Measurements from ENCODE around the gene THAP7.
"Not testable (repeated sequence)": the region's sequence is repeated elsewhere in the genome, so short reads cannot be mapped to it uniquely, and the experiment has no call there.

Gene THAP7, protein sequence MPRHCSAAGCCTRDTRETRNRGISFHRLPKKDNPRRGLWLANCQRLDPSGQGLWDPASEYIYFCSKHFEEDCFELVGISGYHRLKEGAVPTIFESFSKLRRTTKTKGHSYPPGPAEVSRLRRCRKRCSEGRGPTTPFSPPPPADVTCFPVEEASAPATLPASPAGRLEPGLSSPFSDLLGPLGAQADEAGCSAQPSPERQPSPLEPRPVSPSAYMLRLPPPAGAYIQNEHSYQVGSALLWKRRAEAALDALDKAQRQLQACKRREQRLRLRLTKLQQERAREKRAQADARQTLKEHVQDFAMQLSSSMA

DNA sequence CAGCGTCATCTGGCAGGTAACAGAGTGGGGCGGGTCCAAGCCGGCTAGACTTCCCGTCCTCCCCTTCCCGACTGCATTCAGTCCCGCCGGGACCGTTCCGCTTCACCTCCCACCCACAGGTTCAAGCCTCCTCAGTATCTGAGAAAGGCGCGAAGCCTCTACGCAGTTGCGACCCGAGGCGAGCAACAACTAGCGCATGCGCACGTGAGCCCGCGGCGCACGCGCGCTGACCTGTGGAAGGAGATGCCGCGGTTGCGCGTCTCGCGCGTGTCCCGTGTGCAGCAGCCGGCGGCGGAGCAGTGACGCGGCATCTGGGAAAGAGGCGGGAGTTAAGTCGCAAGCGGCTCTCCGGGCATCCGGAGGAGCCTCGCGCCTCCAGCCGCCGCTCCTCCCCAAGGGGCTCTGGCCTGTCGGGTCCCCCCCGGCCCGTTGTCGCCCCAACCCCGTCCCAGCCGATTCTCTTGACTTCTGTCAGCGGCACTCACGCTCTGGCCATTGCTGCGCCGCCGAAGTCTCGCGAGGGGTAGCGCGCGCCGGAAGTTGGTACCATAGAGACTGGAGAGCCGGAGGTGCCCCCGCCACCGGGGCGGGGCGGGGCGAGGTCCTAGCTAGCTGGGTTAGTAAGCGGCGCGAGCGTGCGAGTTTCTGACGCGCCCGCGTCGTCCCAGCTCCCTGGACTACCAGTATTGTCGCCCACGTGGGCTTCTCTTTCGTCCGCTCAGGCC is at the start of gene THAP7:
TSS of gene THAP7 (minus strand) at position 518 of the 725 bp plus-strand sequence. CDS start at position 311, 207 bp downstream.
- peak; percentile 97 for DNase-seq

DNA sequence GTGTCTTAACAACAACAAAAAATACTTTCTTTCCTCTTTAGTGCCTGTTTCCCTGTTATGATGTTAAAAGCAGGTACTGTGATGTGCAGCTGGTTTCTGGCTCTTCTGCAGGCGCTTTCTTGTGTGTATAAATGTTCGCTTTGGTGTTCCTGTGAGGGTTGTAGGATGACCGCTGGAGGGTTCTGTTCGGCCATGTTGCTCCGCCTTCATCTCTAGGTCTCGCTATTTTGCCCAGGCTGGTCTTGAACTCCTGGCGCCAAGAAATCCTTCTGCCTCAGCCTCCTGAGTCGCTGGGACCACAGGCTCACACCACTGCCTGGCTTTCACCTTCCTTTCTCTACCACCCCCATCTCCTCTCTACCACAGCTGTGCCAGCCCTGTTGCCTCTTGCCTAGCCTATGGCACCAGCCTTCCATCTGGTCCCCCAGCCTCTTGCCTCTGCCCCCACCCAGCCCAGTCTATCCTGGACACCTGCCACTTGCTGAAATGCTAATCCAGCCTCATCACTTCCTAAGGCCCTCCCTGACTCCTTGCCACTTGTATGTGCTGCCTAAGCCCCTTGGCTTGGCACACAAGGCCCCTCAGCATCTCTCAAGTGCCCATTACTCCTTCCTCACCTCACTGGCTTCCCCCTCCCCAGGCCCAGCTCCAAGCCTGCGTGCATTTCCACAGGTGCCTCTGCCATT is 49.4 kb upstream of the THAP7 start:
- no peak for DNase-seq

DNA sequence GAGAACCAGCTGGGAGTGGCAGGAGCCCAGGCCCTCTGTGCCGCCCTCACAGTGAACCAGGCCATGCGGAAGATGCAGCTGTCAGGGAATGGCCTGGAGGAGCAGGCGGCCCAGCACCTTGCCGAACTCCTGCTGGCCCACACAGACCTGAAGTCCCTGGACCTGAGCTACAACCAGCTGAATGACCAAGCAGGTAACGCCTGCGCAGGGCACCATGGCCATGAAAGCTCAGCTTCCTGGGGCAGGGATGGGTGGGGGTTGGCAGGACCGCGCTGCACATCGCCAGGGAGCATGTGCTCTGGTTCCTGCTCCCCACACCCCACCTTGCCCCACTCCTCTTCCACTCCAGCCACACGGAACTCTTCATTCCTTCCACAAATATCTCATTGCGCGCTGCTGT is 47.0 kb upstream of the THAP7 start:
- not testable (repeated sequence) for DNase-seq

DNA sequence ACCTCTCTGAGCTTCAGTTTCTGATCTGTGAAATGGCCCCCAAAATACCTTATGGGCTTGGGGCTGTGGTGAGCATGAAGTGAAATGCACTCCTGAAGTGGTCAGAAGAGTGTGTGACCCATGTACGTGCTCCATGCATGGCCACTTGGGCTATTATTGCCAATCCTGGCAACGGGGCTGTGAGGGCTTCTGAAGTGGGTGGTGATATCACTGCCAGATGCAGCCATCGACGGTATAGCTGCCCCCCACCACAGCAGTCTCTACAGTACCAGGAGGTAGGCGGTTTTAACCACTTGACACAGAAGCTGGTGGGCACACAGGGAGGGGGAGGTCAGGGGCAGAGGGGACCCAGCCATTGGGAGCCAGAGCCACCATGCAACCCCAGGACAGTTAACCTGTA is 46.5 kb upstream of the THAP7 start:
- DNase-seq = not testable (repeated sequence)

DNA sequence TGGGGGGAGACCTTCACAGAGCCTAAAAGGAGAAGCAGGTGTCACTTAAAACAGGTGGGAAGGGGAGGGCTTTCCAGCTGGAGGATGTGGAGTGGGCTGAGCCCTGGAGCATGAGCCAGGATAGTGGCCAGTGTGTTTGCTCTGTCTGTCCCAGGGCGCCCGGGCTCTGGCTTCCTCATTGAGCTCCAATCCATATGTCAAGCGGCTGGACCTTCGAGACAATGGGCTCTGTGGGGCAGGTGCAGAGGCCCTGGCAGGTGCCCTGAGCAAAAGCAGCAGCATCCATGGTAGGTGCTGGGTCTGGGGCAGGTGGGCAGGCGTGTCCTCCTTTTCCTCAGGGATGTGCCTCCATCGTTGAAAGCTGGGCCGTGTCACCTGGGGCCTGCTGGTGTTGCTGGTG is 45.8 kb upstream of the THAP7 start:
- DNase-seq = no peak

DNA sequence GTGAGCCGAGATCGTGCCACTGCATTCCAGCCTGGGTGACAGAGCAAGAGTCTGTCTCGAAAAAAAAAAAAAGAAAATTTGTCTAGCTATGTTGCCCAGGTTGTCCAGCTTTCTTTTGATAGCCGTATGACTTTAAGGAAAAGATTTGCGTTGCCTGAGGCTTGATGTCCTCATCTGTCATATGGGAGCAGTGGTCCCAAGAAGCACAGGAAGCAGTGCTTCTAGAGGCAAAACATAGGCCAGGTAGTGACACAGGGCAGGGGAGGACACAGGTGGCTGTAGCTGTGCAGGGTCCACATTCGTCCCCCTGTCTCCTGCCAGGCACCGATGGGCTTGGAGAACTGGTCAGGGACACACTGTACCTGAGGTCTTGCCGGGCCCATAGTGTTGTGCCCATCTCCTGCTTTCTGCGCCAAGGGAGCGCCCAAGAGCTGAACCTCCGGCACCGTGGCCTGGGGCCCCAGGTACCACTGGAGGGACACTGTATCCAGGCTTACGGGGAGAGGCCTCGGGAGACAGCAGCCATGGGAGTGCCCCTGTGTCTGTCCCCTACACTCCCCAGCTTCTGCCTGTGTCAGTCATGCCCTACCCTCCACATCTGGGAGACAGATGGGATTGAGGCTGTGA is 45.2 kb upstream of the THAP7 start:
- no peak for DNase-seq

DNA sequence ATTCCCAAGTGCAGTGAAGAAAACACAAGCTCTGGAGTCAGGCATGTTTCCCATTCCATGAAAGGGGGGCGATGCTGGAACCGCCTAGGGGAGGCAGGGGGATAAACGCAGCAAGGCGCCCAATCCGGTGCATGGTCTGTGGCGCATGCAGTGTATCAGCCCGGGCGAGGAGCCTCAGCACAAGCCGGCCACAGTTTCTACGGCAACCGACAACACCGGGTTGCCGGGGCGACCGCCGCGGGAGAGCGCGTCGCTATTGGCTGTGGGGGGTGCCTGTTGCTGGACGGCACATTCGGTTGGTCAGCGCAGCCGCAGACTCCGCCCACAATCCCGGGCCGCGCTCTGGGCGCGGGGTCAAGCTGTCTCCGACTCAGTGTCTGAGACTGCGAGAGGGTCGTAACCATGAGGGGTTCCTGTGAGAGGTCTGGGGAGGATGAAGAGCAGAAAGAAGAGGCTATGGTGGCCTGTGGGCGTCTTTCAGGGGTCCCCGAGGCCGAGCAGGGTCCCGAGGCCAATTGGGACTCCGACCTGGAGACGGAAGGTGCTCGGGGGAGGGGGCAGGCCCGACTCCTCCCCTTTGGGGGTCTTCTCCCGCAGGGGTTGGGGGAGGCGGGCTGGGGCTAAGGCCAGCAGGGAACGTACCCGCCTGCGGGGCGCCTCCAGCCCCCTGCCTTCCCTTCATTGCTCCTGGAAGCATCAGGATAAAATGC is 43.8 kb upstream of the THAP7 start, which contains the start of gene LRRC74B:
TSS of gene LRRC74B (plus strand) at position 362 of the 710 bp plus-strand sequence. CDS start at position 403, 41 bp downstream.
- peak; percentile 72 for DNase-seq

DNA sequence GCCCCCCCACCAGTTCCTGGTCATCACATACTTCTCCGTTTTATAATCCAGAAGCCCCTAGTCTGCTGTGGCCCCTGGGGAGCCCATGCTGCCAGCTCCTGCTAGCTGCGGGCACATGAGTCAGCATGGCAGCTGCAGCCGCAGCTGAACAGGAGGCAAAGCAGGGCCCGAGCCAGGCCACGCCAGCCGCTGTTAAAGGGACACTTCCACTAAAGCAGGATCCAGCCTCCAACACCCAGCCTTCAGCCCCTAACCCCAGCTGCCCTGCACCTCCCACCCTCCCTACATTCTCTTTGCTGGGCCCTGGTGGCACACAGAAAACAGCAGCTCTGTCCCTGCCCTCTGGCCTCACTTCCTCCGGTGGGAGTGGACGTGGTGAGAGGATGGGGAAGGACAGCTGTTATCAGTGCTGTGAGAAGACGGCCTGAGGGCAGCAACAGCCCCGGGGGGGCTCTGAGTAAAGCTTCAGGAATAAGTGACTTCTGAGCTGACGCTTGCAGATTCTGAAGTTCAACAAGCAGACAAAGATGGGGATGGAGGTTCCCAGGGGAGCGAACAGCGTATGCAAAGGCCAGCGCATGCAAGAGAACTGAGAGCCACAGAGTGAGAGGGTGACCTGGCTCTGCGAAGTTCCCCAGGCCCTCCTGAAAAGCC is 43.1 kb upstream of the THAP7 start:
- DNase-seq = no peak

DNA sequence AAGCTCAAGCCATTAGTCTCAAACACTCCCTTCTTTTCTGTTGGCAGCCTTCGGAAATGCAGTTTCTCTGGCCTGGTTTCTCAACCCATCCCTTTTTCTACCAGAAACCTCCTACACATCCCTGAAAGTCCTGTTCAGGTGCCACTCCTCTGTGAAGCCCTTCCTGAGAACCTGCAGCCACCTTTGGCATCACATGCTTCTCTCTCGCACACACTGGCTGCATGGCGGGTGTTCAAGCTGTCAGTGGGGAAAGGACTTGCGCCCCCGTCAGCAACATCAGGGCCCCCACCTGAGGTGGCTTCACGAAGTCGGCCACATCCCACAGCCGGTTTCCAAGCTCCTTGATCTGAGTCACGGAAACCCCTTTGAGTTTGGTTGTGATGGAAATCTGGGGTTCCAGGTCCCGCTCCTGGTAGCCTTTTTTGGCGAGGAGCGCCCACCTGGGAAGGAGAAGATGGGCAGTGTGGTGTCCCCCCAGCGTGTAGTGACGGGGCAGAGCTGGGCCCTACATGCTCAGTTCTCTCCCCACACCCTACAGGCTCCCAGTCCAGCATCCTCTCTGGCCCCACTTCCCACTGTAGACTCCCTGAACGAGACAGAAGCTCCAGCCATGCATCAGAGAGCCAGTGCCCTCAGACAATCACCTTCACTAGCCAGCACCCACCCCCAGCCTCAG is 42.1 kb upstream of the THAP7 start:
- DNase-seq = no peak

DNA sequence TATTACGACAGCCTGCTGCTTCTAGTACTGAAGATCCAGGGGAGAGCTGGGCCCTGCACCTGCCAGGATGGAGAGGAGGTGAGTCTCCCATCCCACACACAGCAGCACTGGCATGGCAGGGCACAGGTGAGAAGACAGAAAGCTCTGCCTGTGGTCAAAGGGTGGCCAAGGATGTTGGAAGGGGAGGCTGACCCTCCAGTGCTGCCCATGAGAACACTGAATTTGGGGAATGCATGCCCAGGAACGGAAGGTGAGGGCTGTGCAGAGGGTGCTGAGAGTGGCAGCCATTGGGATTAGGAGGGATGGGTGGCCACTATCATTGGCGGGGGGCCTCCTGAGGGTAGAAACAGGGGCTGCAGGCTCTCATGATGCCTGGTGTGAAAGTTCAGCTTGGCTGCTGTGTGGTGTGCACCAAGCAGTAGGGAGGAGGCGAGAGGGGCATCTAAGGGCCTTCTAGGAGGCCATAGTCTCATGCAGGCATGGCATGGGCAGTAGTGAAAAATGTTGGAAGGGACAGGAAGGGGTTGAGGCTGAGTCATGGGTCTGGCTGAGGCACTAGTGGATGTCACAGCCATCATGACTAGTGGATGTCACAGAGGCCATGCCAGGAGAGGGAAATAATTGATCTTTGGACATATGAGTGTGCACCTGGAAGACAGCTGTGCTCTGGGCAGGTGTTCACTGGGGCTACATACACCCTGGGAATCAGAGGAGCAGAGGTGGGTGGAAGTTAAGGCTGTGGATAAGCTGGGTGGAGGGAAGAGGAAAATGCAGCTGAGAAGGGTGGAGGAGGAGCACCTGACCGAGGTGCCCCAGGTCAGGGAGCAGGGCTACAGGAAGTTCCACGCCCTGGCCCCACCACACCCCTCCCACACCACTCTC is 41.3 kb upstream of the THAP7 start:
- no peak for DNase-seq

DNA sequence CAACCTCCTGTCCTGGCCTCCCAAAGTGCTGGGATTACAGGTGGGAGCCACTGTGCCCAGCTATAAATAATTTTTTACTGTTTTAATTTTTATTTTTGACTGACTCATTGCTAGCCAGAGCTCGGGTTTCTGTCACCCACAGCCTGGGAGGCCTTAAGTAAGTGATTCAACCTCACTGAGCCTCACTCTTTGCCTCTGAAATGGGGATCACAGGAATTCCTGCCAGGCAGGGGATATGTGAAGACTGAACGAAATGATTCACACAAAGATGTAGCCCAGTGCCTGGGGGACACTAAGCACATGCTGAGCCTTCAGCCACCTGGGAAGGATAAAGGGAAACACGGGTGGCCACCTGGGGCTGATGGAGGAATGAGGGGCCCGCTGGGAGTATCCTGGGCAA is 40.0 kb upstream of the THAP7 start:
- DNase-seq = no peak

DNA sequence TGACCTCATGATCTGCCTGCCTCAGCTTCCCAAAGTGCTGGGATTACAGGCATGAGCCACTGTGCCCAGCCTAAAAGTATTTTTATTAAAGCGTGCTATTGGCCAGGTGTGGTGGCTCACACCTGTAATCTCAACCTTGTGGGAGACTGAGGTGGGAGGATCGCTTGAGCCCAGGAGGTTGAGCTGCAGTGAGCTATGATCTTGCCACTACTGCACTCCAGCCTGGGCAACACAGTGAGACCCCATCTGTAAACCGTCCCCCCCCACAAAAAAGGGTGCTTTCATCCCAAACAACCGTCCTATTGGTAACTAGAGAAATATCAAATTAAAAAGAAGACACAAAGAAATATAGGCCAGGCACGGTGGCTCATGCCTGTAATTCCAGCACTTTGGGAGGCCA is 37.2 kb upstream of the THAP7 start:
- not testable (repeated sequence) for DNase-seq

DNA sequence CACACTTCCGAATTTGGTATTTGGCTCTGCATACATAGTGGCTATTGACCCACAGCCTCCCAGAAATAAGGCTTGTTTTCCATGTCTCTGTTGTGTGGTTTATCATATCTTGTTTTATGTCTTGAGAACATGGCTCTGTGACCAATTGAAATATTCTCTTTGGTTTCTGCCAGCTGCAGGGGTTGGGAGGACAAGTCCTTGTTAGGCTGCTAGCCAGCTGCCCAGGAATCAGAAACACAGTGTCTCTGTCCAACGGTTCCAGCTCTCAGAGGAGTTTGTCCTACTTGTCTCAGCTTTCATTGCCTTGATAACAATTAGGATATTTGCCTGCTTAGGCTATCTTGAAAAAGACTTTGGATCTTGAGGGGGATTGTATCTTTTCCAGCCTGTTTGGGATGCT is 36.5 kb upstream of the THAP7 start:
- no peak for DNase-seq

DNA sequence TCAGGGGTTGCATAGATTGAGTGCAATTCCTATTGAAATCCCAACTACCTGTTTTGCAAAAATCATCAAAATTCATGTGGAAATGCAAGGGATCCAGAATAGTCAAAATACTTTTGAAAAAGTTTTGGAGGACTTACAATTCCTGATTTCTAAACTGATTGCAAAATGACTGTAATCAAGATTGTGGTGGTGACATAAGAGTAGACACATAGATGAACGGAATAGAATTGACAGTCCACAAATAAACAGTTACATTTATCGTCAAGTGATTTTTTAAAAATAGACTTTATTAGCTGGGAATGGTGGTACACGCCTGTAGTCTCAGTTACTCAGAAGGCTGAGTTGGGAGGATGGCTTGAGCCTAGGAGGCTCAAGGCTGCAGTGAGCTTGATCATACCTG is 33.1 kb upstream of the THAP7 start:
- no peak for DNase-seq

DNA sequence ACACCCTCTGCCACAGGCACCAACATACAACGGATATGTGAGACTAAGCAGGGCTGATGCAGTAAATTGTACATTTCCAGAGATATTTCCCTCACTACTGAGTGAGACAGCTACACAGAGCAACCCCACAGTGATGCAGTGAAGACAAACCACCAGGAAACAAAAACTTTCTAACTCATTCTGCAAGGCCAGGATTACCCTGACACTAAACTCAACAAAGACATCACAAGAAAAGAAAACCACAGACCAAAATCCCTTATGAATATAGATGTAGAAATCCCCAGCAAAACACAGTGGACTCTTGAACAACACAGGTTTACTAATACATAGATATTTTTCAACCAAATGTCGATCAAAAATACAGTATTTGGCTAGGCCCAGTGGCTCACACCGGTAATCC is 32.0 kb upstream of the THAP7 start:
- DNase-seq = no peak

DNA sequence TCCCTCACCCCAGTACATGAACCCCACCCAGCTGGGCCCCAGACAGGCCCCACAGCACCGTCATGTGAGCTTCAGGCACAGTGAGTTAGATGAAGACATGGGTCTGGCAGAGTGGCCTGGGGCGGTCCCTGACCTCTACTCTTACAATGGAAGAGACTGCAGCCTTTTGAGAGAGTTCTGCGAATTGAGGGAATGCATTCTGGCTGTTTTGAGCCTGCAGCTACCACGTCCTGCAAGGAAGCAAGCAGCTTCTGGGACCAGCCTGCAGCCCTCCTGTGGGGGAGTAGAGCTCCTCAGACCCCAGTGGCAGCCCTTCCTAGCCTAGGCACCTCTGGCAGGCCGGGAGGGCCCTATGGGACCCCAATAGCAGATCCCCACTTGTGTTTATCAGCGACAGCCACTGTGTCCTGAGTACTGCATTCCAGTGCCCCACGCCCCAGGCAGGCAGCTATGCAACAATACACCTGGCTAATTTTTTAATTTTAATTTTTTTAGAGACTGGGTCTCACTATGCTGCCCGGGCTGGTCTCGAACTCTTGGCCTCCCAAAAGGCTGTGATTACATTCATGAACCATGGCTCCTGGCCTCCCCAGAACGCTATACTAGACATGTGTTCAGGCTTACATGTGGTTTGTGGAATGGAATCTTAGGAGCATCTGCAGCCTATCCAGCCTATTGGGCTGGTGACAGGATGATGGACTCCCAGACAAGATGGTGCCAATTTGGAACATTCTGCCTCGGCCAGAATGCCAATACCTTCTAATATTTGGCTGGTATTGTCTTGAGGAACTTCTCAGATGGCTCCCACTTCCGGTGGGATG is 31.2 kb upstream of the THAP7 start:
- DNase-seq = no peak

DNA sequence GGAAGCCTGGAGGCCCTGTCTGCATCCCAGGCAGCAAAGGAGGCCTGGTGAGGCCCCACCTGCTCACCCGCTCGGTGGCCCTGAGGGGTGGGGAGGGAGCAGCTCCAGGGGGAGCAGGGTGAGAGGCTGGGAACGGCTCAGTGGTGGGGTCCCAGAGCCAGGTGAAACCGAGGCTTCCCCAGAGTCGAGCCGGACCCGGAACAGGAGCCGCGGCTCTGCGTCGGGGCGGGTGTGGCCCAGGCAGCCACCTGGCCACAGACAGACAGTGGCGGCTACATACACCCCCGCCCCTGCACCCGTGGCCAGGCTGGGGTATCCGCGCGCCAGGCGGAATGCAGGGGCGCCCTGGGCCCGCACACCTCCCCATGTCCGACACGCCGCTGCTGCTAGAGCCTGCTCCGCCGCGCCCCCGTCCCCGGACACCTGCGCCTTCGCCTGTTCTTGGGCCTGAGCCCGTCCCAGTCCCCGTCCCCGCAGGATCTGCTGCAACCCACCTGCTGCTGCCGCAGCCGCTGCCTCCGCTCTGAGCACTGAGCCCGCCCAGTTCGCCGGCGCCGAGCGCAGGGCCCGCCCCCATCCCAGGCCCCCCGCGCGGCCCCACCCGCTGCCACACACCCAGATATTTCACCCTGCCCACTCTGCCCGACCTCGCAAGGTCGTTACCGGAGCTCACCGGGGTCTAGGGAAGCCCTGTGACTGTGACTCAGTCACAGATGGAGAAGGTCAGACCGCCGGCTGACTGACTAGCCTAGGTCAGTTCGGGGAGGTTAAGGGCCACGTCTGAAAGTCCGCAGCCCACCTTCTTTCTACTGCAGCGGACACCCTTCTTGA is 30.3 kb upstream of the THAP7 start, which contains the start of gene SLC7A4:
TSS of gene SLC7A4 (minus strand) at position 525 of the 831 bp plus-strand sequence. CDS start 749 bp downstream, outside the sequence.
- no peak for DNase-seq

DNA sequence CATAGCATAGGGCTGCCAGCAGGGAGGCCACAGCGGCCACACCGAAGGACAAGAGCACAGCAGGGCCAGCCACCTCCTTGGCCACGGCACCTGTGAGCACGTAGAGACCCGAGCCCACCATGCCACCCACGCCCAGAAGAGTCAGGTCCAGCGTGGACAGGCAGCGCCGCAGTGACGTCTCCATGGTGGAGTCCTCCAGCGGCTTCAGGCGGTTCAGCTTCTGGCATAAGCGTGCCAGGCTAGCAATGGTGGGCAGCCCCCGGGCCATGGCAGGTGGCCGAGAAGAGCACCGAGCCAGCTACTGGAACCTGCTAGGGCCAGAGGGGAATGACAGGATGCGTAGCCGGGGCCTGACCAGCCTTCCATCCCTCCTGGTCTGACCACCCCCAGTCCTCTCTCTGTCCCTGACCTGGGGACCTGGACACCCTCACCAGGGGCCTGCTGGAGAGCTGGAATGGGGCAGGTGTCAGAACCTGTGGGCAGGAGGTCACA is 29.7 kb upstream of the THAP7 start:
- no peak for DNase-seq

Data from CD4-positive, alpha-beta T cell treated with Interleukin-12 subunit alpha and Interleukin-12 subunit beta, for 1 hour (primary cell).